ENCODE data around the gene CPB2. TPM values are rescaled to one million over a fixed set of nuclear protein-coding genes. Genes with fewer than 3 reads are reported as not detected.

Gene CPB2
- total RNA-seq, 1 experiment from 2014 or later: not detected

GRCh38 chr13:46100191-46100815, 4.5 kb downstream of the CPB2 start:
- DNase-seq (ENCODE audit: low spot score): no peak

GRCh38 chr13:46097663-46098062, 7.2 kb downstream of the CPB2 start:
- DNase-seq (ENCODE audit: low spot score): no peak

- DNase-seq (ENCODE audit: low spot score): no peak
These were observed 7.8 kb downstream of the CPB2 start for GRCh38 chr13:46097015-46097414.

GRCh38 chr13:46094478-46094877, 10.4 kb downstream of the CPB2 start:
- no peak for DNase-seq (ENCODE audit: low spot score)

GRCh38 chr13:46088821-46089562, 15.8 kb downstream of the CPB2 start:
- no peak for DNase-seq (ENCODE audit: low spot score)

GRCh38 chr13:46087481-46087880, 17.4 kb downstream of the CPB2 start:
- DNase-seq (ENCODE audit: low spot score): no peak

- no peak for DNase-seq (ENCODE audit: low spot score)
These were observed 17.8 kb downstream of the CPB2 start for GRCh38 chr13:46086985-46087384.

GRCh38 chr13:46086421-46086922, 18.4 kb downstream of the CPB2 start:
- no peak for DNase-seq (ENCODE audit: low spot score)

- DNase-seq (ENCODE audit: low spot score): no peak
These were observed 19.1 kb downstream of the CPB2 start for GRCh38 chr13:46085737-46086136.

GRCh38 chr13:46082324-46082723, 22.5 kb downstream of the CPB2 start:
- DNase-seq (ENCODE audit: low spot score): no peak

GRCh38 chr13:46079770-46080169, 25.1 kb downstream of the CPB2 start:
- DNase-seq (ENCODE audit: low spot score): no peak

- no peak for DNase-seq (ENCODE audit: low spot score)
These were observed 27.6 kb downstream of the CPB2 start for GRCh38 chr13:46077265-46077664.

GRCh38 chr13:46076827-46077226, 28.0 kb downstream of the CPB2 start:
- no peak for DNase-seq (ENCODE audit: low spot score)

GRCh38 chr13:46075811-46076210, 29.0 kb downstream of the CPB2 start:
- no peak for DNase-seq (ENCODE audit: low spot score)

GRCh38 chr13:46071590-46072249, 33.1 kb downstream of the CPB2 start:
- no peak for DNase-seq (ENCODE audit: low spot score)

- no peak for DNase-seq (ENCODE audit: low spot score)
These were observed 41.5 kb downstream of the CPB2 start for GRCh38 chr13:46063292-46063691.

GRCh38 chr13:46062185-46062584, 42.6 kb downstream of the CPB2 start:
- no peak for DNase-seq (ENCODE audit: low spot score)

- no peak for DNase-seq (ENCODE audit: low spot score)
These were observed 45.4 kb downstream of the CPB2 start for GRCh38 chr13:46059405-46059804.

GRCh38 chr13:46058268-46058667, 46.6 kb downstream of the CPB2 start:
- no peak for DNase-seq (ENCODE audit: low spot score)

- DNase-seq (ENCODE audit: low spot score): peak; percentile 27
These were observed 47.4 kb downstream of the CPB2 start for GRCh38 chr13:46057256-46058015.

- DNase-seq (ENCODE audit: low spot score): no peak
These were observed 51.4 kb downstream of the CPB2 start for GRCh38 chr13:46053162-46054012.
